SU-DHL-6 (cell line): Measurements from ENCODE around the gene FXYD7.

ENCODE experiments used
- EZH2phosphoT487 ChIP-seq: fragments of 200-600 bp; sonication (generic), shearing (Covaris generic); conservative IDR thresholded peaks from 2 replicates; pipeline ENCODE4 v1.6.1; 2018; ENCODE audit warnings: mild to moderate bottlenecking, antibody characterized with exemption, low read length, moderate library complexity, mixed read lengths
- TF ChIP-seq, protein P1 (sequence below): fragments of 200-600 bp; sonication (generic); IDR thresholded peaks from one replicate; pipeline ENCODE4 v1.5.1; 2017; ENCODE audit warnings: antibody characterized with exemption, mild to moderate bottlenecking, low read length, moderate library complexity; ENCODE audit not compliant: insufficient read depth, poor library complexity, severe bottlenecking

DNA sequence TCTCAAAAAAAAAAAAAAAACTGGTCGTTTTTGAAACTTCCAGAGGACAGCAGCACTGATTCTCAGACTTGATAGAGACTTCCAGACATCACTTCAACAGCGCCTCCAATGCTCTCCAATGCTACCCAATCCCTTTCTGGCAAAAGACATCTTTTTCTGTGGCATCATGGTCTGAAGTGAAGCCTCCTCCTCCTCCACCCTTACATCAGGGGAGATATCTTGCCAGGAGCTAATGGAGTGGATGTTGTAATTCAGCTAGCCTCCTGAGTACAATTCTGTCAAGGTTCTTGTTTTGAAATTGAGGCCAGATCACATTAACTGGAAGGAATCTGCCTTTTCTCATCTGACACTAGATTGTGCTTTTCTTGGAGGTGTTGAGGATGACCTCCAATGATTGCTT is 35.6 kb downstream of the FXYD7 start:
- TF ChIP-seq, protein P1, sequence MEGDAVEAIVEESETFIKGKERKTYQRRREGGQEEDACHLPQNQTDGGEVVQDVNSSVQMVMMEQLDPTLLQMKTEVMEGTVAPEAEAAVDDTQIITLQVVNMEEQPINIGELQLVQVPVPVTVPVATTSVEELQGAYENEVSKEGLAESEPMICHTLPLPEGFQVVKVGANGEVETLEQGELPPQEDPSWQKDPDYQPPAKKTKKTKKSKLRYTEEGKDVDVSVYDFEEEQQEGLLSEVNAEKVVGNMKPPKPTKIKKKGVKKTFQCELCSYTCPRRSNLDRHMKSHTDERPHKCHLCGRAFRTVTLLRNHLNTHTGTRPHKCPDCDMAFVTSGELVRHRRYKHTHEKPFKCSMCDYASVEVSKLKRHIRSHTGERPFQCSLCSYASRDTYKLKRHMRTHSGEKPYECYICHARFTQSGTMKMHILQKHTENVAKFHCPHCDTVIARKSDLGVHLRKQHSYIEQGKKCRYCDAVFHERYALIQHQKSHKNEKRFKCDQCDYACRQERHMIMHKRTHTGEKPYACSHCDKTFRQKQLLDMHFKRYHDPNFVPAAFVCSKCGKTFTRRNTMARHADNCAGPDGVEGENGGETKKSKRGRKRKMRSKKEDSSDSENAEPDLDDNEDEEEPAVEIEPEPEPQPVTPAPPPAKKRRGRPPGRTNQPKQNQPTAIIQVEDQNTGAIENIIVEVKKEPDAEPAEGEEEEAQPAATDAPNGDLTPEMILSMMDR = no peak
- no peak for TF ChIP-seq EZH2phosphoT487
